Right atrium auricular region (tissue), 2 donors: Measurements from ENCODE around the gene GLYAT. TPM values are rescaled to one million over a fixed set of nuclear protein-coding genes. Genes with fewer than 3 reads are reported as not detected.
"Not testable (repeated sequence)": the region's sequence is repeated elsewhere in the genome, so short reads cannot be mapped to it uniquely, and the experiment has no call there.

Source experiments
- DNase-seq: peaks from one replicate; pipeline ENCODE4 v3.0.0-alpha.2; 2019; ENCODE audit warnings: low spot score
- H3K27ac ChIP-seq, 2 donors: fragments of 200-600 bp; sonication (generic); 1 replicate in 1 of 2; 2 replicates in 1 of 2; pipeline ENCODE4 v1.5.1; 2016 to 2019
- H3K27me3 ChIP-seq, 2 donors: fragments of 200-600 bp; sonication (generic); one replicate each; pipeline versions ENCODE4 v1.5.1 to v1.6.0; 2017 to 2019
- H3K36me3 ChIP-seq: fragments of 200-600 bp; sonication (generic); one replicate; pipeline ENCODE4 v1.5.1; 2016
- H3K4me1 ChIP-seq, 2 donors: fragments of 200-600 bp; sonication (generic); one replicate each; pipeline versions ENCODE4 v1.5.1 to v1.6.0; 2017 to 2019
- H3K4me3 ChIP-seq, 2 donors: fragments of 200-600 bp; sonication (generic); 1 replicate in 1 of 2; 2 replicates in 1 of 2; pipeline ENCODE4 v1.5.1; 2017 to 2019; ENCODE audit warnings: mild to moderate bottlenecking in 1 of 2, moderate library complexity in 1 of 2
- H3K9me3 ChIP-seq, 2 donors: fragments of 200-600 bp; sonication (generic); one replicate each; pipeline ENCODE4 v1.5.1; 2019
- total RNA-seq, 2 donors: library from RNA; depleted of rRNA; stranded (reverse); fragments of >200 nt; gene quantifications; one replicate each; pipeline ENCODE4 v1.1.0, GENCODE V29; 2016
- TF ChIP-seq, protein P1 (sequence below), 2 donors: fragments of 200-600 bp; sonication (generic); IDR thresholded peaks; one replicate each; pipeline ENCODE4 v1.5.1; 2019; ENCODE audit warnings: antibody characterized with exemption in 2 of 2

GLYAT gene
- total RNA-seq, 2 donors from 2014 or later: not detected

DNA sequence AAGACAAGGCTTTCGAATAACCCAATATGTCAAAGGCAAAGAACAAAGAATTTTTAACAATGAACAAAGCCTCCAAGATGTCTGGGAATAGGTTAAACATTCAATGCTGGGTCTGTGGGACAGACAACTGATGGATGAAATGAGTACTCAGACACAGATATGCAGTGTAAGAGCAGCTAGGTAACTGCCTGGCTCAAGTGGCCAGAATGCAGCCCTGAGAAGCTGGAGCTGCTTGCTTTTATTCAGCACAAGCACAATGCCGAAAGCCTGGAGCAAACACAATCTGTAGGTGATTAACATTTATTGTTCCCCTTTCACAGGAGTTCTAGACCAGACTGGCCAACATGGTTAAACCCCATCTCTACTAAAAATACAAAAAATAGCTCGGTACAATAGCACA, 24.0 kb downstream of the GLYAT start:
- TF ChIP-seq, protein P1, sequence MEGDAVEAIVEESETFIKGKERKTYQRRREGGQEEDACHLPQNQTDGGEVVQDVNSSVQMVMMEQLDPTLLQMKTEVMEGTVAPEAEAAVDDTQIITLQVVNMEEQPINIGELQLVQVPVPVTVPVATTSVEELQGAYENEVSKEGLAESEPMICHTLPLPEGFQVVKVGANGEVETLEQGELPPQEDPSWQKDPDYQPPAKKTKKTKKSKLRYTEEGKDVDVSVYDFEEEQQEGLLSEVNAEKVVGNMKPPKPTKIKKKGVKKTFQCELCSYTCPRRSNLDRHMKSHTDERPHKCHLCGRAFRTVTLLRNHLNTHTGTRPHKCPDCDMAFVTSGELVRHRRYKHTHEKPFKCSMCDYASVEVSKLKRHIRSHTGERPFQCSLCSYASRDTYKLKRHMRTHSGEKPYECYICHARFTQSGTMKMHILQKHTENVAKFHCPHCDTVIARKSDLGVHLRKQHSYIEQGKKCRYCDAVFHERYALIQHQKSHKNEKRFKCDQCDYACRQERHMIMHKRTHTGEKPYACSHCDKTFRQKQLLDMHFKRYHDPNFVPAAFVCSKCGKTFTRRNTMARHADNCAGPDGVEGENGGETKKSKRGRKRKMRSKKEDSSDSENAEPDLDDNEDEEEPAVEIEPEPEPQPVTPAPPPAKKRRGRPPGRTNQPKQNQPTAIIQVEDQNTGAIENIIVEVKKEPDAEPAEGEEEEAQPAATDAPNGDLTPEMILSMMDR (IDR thresholded peaks at IDR 0.05): no peak
- Histone ChIP-seq H3K27me3 (no peaks in the 10 kb centered on the region), H3K4me3 (no peak overlapping the region), H3K9me3 (peaks cover 0 to 24% of the 10 kb centered on the region in 2 donors), H3K36me3 (no peaks in the 10 kb centered on the region), H3K27ac (no peak overlapping the region), H3K4me1 (no peaks in the 10 kb centered on the region)
- no peak for DNase-seq

GRCh38 chr11:58696825-58697224, 34.9 kb downstream of the GLYAT start:
- DNase-seq, H3K27me3 ChIP-seq, H3K36me3 ChIP-seq, H3K9me3 ChIP-seq, H3K4me3 ChIP-seq, H3K4me1 ChIP-seq, H3K27ac ChIP-seq: not testable (repeated sequence)

- Histone ChIP-seq H3K27me3 (no peaks in the 10 kb centered on the region), H3K27ac (no peak overlapping the region), H3K36me3 (no peaks in the 10 kb centered on the region), H3K4me3 (no peak overlapping the region), H3K9me3 (no peaks in the 10 kb centered on the region), H3K4me1 (no peaks in the 10 kb centered on the region)
- TF ChIP-seq, protein P1 (IDR thresholded peaks at IDR 0.05): no peak
- no peak for DNase-seq
These were observed 38.7 kb downstream of the GLYAT start for GRCh38 chr11:58693026-58693425.

DNA sequence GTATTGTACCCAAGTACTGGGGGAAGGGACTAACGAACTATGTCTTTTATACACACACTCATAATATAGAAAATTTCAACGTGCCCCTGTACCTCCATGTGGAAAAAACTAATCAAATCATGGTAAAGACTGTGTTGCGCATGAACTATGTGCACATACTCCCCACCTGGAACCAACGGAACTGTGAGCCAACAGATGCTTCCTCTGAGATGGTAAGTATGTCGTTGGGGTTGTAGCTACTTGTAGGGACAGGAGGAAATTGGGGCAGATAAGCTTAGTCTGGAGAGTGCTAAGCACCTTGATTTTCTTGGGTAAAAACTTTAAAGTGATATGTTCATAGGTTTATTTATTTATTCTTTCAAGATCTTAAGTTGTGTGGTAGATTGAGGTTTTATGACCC, 40.1 kb downstream of the GLYAT start:
- no peaks in the 10 kb centered on the region for H3K9me3 ChIP-seq
- H3K27ac ChIP-seq: no peak overlapping the region
- no peaks in the 10 kb centered on the region for H3K27me3 ChIP-seq
- TF ChIP-seq, protein P1 (IDR thresholded peaks at IDR 0.05): no peak
- H3K36me3 ChIP-seq: no peaks in the 10 kb centered on the region
- no peaks in the 10 kb centered on the region for H3K4me1 ChIP-seq
- no peak for DNase-seq
- no peak overlapping the region for H3K4me3 ChIP-seq

DNA sequence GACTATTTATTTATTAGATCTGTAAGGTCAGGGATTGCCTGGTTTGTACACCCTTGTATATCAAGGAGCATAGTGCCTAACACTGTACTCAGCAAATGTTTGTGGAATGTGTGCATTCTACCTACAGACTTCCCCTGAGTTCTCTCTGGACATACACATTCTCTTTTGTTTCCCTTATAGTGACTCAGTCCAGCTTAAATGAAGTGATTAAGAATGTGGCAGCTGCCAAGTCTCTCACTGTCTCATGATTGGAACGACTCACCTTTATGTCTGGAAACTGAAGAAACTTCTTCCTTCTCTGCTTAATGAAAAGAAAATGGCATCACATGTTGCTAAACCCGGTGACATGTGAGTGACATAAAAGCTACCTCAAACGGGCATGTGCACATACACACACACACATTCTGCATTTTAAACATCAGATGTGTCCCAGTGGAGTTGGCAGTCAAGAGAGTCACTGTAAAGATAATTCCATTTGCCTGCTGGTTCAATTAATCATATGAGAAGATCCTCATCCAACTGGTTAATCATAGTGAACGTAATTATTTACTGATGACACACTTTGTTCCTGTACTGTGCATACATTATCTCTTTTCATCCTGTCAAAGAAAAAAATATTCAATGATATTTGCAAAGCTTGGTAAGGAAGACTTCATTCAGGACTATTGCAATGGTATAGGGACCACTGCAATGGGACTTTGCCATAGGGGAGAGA, 42.8 kb downstream of the GLYAT start:
- TF ChIP-seq, protein P1 (IDR thresholded peaks at IDR 0.05): no peak
- no peak overlapping the region for H3K4me3 ChIP-seq

GRCh38 chr11:58685973-58686722, 45.6 kb downstream of the GLYAT start:
- DNase-seq: no peak
- H3K4me1 ChIP-seq: no peaks in the 10 kb centered on the region
- H3K9me3 ChIP-seq: peaks cover 0 to 12% of the 10 kb centered on the region in 2 donors
- no peaks in the 10 kb centered on the region for H3K36me3 ChIP-seq
- TF ChIP-seq, protein P1 (IDR thresholded peaks at IDR 0.05): no peak
- H3K4me3 ChIP-seq: no peak overlapping the region
- no peaks in the 10 kb centered on the region for H3K27me3 ChIP-seq
- H3K27ac ChIP-seq: no peak overlapping the region

More for the DNA sequence above, 42.8 kb downstream of the GLYAT start:
- Histone ChIP-seq H3K36me3 (no peaks in the 10 kb centered on the region), H3K27ac (no peak overlapping the region), H3K4me1 (no peaks in the 10 kb centered on the region), H3K27me3 (no peaks in the 10 kb centered on the region), H3K9me3 (no peaks in the 10 kb centered on the region)
- DNase-seq: no peak

DNA sequence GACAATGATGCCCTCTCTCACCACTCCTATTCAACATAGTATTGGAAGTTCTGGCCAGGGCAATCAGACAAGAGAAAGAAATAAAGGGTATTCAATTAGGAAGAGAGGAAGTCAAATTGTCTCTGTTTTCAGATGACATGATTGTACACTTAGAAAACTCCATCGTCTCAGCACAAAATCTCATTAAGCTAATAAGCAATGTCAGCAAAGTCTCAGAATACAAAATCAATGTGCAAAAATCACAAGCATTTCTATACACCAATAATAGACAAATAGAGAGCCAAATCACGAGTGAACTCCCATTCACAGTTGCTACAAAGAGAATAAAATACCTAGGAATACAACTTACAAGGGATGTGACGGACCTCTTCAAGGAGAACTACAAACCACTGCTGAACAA, 49.1 kb downstream of the GLYAT start:
- H3K27me3 ChIP-seq: not testable (repeated sequence)

DNA sequence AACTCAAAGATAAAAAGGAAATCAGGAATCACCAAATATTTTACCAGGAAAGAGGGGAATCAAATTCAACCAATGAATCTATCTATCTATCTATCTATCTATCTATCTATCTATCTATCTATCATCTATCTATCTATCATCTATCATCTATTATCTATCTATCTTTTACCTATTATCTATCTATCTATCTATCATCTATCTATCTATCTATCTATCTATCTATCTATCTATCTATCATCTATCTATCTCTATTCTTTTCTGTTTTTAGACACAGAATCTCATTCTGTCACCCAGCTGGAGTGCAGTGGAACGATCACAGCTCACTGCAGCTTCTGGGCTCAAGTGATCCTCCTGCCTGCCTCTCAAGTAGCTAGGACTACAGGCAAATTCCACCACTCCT, 54.2 kb downstream of the GLYAT start:
- DNase-seq, H3K36me3 ChIP-seq, H3K4me3 ChIP-seq, H3K27ac ChIP-seq, H3K27me3 ChIP-seq, H3K9me3 ChIP-seq, H3K4me1 ChIP-seq: not testable (repeated sequence)

More for the DNA sequence above, 49.1 kb downstream of the GLYAT start:
- not testable (repeated sequence) for H3K4me3 ChIP-seq, H3K36me3 ChIP-seq, H3K4me1 ChIP-seq, DNase-seq, H3K27ac ChIP-seq
- H3K9me3 ChIP-seq: peaks cover 0 to 12% of the 10 kb centered on the region in 2 donors
